Stimulated activated CD8-positive, alpha-beta memory T cell treated with anti-CD3 and anti-CD28 coated beads, Interleukin-12 subunit alpha, Interleukin-12 subunit beta, amount 100 ng/mL, for 4 hours (primary cell): ENCODE measurements around the gene ST3GAL2.
"Not testable (repeated sequence)": the region's sequence is repeated elsewhere in the genome, so short reads cannot be mapped to it uniquely, and the experiment has no call there.

Experiments used
- DNase-seq: peaks from one replicate; pipeline ENCODE4 v3.0.0-alpha.2; 2020; ENCODE audit warnings: low read depth

The ST3GAL2 gene

DNA sequence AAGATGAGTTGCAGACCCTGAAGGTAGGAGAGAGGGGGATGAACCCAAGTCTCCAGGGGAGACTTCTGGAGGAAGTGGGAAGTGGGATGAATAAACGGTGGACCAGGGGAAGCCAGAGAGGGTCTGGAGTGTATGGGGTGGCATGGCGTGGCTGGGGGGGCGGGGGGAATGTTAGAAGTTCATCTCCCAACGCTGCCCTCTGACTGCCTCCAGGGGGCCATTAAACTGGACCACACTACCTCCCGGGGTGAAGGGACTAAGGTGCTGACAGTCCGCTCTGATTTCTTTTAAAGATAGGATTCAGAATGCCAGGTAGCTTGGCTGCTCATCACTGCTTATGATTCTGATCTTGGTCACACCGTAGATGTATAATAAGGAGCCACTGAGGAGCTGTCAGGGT is 21.2 kb downstream of the ST3GAL2 start:
- DNase-seq: no peak

DNA sequence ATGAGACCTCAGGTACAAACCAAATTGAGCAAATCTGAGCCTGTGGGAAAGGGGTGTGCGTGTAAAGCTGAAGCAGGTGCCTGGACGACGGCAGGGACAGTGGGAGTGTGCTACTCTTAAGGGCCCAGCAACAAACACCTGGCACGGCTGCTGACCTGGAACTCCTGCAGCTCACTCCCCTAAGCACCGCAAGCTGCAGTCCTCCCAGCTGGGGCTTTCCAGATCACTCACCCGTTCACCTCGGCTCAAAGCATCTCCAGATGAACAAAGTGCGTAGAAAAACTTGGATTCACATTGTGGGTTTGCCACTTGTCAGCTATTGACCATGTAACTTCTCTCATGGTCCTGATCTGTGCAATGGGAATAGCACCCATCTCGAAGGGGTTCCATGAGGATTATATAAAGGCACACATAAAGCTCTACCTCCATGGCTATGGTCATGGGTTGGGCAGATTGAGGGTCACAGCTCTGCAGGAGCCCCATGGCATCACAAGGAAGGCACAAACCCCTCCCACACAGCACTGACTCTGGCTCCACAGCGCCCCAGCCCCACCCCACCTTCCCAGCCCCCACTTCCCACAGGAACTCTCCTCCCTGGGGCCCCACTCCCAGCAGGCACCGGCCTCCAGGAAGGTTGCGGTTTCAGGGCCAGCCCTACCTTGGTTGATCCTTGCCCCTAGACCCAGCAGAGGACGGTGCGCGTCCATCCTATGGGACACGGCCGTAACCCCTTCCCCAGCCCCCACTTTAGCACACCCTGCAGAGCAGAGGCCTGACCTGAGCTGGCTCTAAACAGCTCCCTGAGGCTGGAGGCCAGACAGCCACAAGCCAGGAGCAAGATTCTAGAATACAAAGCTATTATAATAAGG is 21.9 kb downstream of the ST3GAL2 start:
- no peak for DNase-seq

DNA sequence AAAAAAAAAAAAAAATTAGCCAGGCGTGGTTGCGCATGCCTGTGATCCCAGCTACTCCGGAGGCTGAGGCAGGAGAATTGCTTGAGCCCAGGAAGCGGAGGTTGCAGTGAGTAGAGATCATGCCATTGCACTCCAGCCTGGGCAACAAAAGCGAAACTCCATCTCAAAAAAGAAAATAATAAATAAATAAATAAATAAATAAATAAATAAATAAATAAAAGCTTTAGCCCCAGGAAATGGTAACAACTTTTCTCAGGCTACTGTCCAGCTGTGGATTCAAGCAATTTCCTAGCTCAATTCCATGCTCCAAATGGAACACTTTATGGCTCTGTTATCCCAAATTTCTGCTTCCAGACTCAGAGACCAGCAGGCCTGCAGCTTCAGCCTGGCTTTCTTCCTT is 25.3 kb downstream of the ST3GAL2 start:
- not testable (repeated sequence) for DNase-seq

DNA sequence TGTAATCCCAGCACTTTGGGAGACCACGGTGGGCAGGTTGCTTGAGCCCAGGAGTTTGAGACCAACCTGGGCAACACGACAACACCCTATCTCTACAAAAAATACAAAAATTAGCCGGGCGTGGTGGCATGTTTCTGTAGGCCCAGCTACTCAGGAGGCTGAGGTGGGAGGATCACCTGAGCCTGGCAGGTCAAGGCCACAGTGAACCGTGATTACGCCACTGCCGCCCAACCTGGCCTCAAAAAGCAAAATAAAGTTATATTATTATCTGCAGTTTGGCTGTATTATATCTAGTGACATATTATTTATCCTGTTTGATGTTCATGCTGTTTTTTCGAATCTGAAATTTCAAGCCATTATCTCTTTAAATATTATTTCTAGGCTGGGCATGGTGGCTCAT is 26.5 kb downstream of the ST3GAL2 start:
- no peak for DNase-seq

DNA sequence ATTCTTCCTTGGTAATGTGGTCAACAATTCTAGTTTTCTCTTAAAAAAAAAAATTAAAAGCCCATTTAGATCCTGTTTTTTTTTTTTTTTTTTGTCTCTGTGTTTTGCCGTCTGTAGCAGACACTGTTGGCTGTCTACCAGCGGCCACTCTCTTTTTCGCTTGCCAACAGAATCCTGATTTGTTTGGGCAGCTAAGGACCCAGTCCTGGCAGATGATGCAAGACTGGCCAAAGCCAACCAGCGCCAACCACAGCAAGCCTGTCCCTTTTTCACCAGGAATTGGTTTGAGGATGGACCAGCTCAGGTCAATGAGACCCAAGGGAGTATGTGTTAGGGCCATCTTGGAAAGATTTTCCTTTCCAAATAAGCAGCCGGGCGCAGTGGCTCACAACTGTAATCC is 28.2 kb downstream of the ST3GAL2 start:
- DNase-seq: no peak

DNA sequence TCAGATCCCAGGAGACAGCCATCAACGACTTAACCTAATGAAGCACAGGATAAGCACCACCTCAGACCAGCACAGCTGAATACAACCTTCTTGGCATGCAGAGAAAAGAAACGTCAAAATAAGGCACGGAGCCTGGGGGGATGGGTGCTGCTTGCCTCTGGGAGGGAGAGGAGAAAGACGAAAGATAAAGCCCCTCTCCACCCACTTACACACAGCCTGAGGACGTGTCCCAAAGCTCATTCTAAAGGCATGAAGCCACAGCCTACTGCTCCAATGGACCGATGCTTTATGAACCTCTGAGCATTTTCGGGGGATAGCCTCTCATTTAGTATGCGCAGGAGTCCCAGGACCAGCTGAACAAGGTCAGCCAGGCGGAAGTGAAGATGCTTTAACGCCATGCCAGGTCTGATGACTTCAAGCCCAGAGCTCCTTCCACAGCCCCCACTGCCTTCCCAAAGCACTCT is 31.1 kb downstream of the ST3GAL2 start:
- DNase-seq: no peak

DNA sequence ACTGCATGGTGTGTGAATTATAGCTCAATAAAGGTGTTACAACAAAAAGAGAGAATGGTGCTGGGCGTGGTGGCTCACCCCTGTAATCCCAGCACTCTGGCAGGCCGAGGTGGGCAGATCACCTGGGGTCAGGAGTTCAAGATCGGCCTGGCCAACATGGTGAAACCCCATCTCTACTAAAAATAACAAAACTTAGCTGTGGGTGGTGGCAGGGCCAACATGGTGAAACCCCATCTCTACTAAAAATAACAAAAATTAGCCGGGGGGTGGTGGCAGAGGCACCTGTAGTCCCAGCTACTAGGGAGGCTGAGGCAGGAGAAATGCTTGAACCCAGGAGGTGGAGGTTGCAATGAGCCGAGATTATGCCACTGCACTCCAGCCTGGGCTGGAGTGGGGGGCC is 32.8 kb downstream of the ST3GAL2 start:
- not testable (repeated sequence) for DNase-seq

DNA sequence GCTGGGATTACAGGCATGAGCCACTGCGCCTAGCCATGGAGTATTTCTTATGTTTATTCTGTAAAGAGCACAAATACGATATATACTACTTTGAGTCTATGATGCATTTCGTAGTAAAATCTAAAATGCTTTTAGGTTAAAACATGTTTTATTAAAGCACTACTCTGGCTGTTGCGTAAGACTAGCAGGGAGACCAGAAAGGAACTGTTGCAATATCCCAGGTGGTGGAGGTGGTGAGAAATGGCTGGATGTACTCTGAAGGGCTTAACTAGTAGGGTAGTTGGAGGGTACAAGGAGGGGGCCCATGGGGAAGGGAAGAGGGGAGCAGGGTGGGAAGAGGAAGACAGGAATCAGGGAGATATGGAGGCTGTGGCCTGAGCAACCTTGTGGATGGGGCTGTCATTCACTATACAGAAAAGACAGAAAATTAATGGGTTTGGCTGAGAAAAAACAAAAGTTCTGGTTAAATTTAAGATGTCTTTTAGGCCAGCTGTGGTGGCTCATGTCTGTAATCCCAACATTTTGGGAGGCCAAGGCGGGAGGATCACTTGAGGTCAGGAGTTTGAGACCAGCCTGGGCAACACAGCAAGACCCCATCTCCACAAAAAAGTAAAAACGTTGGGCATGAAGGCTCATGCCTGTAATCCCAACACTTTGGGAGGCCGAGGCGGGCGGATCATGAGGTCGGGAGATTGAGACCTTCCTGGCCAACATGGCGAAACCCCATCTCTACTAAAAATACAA is 35.8 kb downstream of the ST3GAL2 start:
- DNase-seq: no peak

DNA sequence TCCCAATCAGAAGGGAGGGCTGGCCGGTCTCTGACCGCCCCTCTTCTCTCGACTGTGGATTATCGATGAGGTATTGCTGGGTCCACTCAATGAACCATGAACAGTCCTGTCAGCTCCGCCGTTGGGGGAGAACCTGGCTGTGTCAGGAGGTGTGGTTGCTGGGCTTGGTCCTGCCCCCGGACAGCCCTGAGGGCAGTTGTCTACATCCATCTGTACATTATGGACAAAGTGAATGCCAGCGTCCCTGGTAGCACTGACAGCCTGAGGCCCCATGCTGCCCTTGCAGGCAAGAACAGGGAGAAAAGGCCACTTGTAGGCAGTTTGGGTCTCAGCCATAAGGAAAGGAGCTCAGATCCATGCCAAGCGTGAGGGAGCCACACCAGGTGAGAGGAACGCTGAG is 38.9 kb downstream of the ST3GAL2 start:
- no peak for DNase-seq

DNA sequence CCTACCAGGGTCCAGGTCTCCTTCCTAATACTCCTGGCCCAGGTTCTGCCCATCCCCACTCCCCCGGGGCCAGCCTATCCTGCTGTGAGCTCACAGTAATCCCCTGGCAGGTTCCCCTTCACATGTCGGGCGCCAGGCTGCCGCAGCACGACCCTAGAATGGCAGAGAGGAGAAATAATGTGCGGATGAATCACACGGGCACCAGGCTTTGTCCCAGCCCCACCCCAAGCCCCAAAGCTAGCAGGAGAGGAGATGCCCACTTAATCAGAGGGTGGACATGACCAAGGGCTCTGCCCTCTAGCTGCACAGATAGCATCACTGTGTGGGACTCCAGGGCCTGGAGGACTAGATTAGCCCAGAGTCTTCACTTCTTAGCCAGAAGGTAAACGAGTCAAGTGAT is 39.5 kb downstream of the ST3GAL2 start:
- DNase-seq: no peak

DNA sequence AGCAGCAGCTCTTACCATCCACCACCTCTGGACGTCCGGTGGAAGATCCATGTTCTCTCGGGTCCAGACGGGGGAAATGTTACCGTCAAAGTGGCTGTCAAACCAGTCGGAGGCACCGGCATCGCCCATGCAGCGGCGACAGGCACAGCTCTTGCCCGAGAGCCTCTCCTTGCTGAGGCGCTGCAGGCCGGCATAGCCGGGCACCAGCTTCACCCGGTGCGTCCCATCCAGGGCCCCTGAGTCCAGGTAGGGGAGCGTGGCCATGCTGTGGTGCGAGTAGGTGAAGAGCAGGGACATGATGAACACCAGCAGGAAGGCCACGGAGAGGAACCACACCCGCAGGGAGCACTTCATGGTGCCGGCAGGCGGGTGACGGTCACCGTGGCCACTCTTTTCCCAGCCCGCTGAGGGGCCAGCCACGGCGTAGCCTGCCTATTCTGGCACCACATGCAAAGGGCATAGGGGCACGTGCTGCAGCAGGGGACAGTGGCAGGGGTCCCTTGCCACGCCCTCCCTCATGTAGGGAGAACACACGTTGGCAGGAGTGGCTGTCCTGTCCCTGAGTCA is 40.6 kb downstream of the ST3GAL2 start:
- no peak for DNase-seq

DNA sequence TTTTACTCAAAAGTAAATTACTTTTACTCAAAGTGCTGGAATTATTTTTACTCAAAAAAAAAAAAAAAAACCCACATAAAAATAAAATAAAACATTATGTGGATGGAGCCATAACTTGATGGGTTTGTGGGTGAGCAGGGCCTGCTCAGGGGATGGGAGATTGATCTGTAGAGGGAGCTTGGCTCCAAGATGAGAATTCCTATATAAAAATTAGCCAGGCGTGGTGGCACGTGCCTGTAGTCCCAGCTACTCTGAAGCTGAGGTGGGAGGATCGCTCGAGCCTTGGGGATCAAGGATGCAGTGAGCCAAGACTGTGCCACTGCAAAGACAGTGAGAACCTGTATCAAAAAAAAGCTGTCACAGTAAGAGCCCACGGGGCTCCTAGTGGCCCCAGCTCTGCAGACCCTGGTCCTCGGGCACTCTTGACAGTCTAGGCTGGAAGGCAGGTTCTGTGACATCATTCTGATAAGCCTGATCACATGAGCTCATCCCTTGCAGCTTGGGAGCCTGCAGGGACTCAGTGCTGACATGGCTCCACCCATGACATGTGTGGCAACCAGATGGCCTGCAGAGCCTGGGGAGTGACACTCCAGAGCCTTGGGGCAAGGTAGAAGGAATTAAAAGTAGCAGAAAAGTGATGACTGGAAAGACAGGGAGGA is 42.5 kb downstream of the ST3GAL2 start:
- no peak for DNase-seq

DNA sequence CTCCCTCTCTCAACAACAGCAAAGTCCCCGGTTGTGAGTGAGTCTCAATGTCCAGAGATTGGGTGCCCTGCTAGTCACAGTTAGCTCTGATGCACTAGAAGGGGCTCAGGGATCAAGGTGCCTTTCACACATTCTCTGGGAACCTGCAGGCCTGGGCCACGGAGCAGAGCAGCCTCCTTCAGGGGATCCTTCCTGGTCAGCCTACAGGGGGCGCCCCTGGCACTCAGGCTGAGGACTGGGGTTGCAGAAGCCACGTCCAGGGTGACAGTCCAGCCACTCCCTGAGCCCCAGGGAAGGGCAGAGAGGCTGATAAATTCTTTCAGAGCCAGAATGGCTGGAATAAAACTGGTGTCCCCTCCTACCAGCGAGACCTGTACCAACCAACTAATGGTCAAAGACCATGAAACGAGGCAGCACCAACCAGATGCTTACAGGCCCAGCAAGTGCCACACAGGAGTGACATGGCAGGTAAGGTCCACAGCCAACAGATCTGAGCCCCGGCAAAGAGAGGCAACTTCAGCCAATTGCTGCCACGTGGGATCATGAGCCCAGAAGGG is 43.5 kb downstream of the ST3GAL2 start:
- peak; percentile 26 for DNase-seq

DNA sequence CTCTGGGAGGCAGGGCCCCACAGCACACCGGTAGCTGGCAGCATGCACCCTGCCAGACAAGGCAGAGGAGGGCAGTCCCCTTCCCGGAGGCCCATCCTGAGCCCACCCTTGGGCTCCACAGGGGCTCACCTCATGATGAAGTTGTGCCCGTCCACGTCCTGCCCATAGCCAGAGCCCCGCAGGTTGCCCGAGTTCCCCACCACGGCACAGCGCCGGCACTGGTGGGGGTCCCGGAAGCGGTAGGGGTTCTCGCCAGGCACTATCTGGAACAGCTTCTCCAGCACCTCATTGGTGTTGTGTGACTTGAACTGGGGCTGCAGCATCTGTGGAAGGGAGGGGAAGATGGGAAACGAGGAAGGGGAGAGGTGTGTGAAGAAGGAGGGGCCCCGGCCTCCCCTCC is 44.0 kb downstream of the ST3GAL2 start:
- no peak for DNase-seq

DNA sequence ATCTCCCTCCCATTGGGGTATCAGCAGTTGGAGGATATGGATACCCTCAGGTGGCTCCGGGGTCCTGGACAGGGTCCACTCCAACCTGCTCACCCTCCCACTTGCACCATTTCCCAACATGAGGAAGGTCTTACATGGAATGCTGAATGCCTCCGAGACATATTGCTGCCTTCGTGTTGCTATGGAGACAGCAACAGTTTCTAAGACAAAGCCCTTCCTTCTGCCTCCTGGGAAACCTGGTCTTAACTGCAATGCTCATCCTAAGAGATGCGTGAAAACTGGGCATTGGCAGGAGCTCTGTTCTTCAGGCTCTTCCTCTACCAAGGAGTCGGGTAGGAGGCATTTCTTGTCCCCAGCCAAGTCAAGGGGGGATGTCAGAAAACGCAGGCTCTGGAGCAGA is 45.2 kb downstream of the ST3GAL2 start:
- DNase-seq: no peak

DNA sequence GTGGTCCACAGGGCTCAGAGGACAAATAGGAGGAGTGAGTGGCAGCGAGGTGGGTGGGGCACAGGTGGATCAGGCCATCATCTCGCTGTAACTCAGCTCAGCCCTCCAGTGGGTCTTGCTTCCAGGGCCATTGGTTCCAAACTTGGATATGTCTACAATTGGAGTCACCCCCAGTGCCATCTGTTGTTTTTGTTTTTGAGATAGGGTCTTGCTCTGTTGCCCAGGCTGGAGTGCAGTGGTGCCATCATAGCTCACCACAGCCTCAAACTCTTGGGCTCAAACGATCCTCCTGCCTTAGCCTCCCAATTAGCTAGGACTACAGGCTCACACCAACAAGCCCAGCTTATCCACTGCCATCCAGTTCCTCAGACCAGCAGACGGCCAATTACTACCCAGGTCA is 46.3 kb downstream of the ST3GAL2 start:
- DNase-seq: no peak

DNA sequence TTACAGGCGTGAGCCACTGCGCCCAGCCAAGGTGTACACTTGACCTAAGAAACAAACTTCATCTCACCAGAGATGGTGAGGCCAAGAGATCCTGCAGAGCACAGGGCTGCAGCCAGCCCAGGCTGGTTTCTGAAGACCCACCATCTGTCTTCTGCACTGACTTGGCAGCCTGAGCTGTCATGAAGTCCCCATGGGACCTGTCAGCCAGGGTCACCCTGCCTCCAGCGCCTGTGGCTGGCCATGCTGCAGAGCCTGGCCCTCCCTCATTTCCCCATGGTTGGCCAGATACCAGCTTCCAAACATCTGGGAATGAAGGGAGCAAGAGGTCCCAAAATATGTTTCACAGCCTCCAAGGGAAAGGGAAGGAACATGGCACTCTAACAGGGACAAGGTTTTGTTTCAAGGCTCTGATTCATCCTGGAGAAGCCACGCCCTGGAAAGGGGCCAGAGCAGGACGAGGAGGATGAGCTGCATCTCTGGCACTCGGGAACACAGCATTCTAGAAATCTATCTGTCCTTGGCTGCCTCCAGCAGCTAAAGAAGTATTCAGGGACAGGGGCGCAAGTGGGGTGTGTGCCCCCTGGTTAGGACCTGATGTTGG is 46.9 kb downstream of the ST3GAL2 start:
- no peak for DNase-seq

DNA sequence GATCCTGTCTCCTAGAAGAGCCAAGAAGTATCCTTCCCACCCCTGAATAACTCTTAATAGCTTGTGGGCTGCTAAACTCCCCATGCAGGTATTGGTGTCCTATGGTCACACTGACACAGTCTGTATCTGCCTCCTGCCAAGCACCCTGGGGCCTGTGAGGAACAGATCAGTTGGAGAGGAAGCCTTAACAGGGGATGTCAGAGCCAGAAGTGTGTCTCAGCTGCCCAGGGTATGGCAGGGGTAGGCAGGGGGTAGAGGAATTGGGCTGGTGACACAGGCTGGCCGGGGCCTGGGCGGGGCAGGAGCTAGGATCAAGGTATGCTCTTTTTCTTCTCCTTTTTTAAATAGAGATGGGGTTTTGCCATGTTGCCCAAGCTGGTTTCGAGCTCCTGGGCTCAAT is 47.5 kb downstream of the ST3GAL2 start:
- no peak for DNase-seq

DNA sequence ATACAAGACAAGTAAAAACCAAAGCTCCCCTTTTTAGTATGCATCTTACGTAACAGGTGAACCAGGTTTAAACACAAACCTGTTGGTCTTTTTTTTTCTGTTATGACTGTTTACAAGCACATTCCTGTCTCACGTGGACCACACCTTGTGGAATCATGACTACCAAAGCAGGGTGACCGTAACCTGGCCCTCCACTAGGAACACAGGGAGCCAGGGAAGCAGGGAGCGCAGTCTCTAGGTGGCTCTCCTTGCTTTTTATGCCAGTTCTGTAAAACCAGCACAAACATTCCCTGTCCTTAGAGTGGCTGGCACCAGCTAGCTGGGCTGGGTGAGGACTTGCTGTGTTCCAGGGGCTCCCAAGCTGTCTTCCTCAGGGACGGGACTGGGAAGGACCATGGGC is 48.1 kb downstream of the ST3GAL2 start:
- DNase-seq: no peak

DNA sequence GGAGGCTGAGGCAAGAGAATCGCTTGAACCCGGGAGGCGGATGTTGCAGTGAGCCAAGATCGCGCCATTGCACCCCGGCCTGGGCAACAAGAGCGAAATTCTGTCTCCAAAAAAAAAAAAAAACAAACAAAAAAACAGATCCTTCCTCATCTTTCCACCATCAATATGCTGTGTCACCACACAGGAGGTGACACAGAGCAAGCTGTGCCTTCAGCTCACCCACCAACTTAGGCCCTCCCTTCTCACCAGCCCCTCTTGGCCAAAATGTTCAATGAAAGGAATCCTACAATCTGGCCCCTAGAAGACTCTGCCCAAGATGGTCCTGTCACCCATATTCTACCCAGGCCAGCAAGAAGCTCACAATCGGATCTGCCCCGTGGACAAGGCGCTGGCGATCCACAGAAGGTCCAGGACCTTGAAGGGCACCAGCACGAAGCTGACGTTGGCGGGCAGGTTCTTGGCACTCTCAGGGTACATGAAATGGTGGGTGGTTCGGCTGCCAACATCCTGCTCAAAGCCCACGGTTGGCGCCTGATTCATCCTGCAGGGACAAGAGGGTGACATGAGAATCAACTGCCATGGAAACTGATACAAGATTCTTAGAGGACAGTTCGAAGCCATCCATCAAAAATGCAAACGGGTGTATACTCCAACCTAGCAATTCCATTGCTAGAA is 50.8 kb downstream of the ST3GAL2 start:
- no peak for DNase-seq

DNA sequence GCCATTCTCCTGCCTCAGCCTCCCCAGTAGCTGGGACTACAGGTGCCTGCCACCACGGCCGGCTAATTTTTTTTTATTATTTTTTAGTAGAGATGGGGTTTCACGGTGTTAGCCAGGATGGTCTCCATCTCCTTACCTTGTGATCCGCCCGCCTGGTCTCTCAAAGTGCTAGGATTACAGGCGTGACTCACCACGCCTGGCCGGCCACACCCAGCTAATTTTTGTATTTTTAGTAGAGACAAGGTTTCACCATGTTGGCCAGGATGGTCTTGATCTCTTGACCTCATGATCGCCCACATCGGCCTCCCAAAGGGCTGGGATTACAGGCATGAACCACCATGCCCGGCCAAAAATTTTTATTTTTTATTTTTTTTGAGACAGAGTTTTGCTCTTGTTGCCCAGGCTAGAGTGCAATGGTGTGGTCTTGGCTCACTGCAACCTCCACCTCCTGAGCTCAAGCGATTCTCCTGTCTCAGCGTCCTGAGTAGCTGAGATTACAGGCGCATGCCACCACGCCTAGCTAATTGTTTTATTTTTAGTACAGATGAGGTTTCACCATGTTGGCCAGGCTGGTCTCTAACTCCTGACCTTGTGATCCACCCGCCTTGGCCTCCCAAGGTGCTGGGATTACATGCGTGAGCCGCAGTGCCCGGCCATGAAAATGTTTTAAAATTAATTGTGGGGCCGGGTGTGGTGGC is 52.5 kb downstream of the ST3GAL2 start:
- not testable (repeated sequence) for DNase-seq
